Measurements from ENCODE around the gene PHACTR3.

DNA sequence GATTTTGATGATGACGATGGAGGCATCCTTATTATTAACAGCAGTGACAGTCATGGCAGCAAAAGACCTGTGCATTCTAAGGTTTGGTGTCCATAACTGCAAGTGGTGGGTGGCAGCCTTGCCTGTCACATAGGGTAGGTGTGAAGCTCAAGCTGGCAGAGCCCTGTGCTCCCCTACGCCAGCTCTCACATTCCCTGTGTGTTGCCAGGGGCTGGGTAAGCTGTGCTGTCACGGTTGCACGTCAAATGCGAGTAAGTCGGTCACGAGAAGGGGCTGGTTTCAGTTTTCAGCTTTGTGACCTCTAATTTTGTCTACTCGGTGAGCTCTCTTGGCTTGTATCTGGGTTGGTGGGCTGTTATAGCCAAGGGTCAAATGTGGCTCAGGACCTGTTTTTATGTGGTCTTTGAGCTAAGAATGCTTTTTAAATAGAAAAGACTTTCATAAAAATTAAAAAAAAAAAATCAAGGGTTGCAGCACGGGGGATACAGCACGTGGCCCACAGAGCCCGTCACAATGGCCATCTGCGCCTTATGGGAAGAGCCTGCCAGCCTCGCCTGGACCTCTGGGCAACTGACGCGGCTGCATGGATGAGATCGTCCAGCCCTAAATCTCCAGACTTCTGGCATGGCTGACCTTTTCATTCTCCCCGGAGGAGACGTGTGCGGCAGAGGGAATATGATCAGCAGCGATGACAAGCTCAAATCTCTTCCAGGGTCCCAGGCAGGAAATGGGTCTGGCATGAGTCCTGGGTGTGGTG lies 148.5 kb downstream of the PHACTR3 start:
- TF ChIP-seq, protein P1, sequence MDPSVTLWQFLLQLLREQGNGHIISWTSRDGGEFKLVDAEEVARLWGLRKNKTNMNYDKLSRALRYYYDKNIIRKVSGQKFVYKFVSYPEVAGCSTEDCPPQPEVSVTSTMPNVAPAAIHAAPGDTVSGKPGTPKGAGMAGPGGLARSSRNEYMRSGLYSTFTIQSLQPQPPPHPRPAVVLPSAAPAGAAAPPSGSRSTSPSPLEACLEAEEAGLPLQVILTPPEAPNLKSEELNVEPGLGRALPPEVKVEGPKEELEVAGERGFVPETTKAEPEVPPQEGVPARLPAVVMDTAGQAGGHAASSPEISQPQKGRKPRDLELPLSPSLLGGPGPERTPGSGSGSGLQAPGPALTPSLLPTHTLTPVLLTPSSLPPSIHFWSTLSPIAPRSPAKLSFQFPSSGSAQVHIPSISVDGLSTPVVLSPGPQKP (IDR thresholded peaks at IDR 0.05; ENCODE audit: low read depth, low read length) = no peak
- TF ChIP-seq RAD21 (conservative IDR thresholded peaks at IDR 0.05 in 1 of 2, IDR thresholded peaks at IDR 0.05 in 1 of 2) (no peak), RFX5 (IDR thresholded peaks at IDR 0.05) (no peak), EP300 (IDR thresholded peaks at IDR 0.05) (no peak), ZFP36 (IDR thresholded peaks at IDR 0.05; ENCODE audit: borderline replicate concordance, partially characterized antibody) (no peak)
- TF ChIP-seq, protein P2, sequence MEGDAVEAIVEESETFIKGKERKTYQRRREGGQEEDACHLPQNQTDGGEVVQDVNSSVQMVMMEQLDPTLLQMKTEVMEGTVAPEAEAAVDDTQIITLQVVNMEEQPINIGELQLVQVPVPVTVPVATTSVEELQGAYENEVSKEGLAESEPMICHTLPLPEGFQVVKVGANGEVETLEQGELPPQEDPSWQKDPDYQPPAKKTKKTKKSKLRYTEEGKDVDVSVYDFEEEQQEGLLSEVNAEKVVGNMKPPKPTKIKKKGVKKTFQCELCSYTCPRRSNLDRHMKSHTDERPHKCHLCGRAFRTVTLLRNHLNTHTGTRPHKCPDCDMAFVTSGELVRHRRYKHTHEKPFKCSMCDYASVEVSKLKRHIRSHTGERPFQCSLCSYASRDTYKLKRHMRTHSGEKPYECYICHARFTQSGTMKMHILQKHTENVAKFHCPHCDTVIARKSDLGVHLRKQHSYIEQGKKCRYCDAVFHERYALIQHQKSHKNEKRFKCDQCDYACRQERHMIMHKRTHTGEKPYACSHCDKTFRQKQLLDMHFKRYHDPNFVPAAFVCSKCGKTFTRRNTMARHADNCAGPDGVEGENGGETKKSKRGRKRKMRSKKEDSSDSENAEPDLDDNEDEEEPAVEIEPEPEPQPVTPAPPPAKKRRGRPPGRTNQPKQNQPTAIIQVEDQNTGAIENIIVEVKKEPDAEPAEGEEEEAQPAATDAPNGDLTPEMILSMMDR (IDR thresholded peaks at IDR 0.05) = no peak
- TF ChIP-seq, protein P3, sequence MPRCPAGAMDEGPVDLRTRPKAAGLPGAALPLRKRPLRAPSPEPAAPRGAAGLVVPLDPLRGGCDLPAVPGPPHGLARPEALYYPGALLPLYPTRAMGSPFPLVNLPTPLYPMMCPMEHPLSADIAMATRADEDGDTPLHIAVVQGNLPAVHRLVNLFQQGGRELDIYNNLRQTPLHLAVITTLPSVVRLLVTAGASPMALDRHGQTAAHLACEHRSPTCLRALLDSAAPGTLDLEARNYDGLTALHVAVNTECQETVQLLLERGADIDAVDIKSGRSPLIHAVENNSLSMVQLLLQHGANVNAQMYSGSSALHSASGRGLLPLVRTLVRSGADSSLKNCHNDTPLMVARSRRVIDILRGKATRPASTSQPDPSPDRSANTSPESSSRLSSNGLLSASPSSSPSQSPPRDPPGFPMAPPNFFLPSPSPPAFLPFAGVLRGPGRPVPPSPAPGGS (IDR thresholded peaks at IDR 0.05) = no peak
- TF ChIP-seq, protein P4, sequence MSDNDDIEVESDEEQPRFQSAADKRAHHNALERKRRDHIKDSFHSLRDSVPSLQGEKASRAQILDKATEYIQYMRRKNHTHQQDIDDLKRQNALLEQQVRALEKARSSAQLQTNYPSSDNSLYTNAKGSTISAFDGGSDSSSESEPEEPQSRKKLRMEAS (IDR thresholded peaks at IDR 0.05) = no peak

Data from A549 (cell line).